ENCODE data around the gene FLT3. TPM values are rescaled to one million over a fixed set of nuclear protein-coding genes. Genes with fewer than 3 reads are reported as not detected.

The FLT3 gene
- not detected in 5 replicates for total RNA-seq (2022; extraction: Qiagen RNA extraction)

GRCh38 chr13:28100150-28101121, at the start of gene FLT3:
Gene FLT3 (minus strand): TSS chr13:28100576. CDS start chr13:28100510, 66 bp downstream.

GRCh38 chr13:28138012-28138755, 37.8 kb upstream of the FLT3 start, which contains the start of gene PAN3:
Gene PAN3 (plus strand): TSS chr13:28138545. CDS start chr13:28138658, 113 bp downstream.

GRCh38 chr13:27988520-27988919, 111.9 kb downstream of the FLT3 start, which contains the start of gene URAD:
Gene URAD (minus strand): TSS chr13:27988693. CDS start chr13:27988637, 56 bp downstream.

GRCh38 chr13:27969082-27969865, 131.1 kb downstream of the FLT3 start, which contains the start of gene CDX2:
Gene CDX2 (minus strand): TSS chr13:27969315. CDS start chr13:27969006, 309 bp downstream.

Other genes with a start within 250 kb of the FLT3 start
- gene PDX1, start 180.6 kb downstream of the FLT3 start, total RNA-seq (2022; extraction: Qiagen RNA extraction), result 0.05 to 0.12 TPM (median 0.06 TPM) in 4 of 5 replicates, not detected in the other
- 0.35 to 1.2 TPM (median 0.80 TPM) in 5 replicates for gene CDX2, start 131.3 kb downstream of the FLT3 start, total RNA-seq (2022; extraction: Qiagen RNA extraction)
- gene URAD, start 111.9 kb downstream of the FLT3 start, total RNA-seq (2022; extraction: Qiagen RNA extraction), result not detected in 5 replicates
- gene PAN3, start 38.0 kb upstream of the FLT3 start, total RNA-seq (2022; extraction: Qiagen RNA extraction), result 6.1 to 8.5 TPM (median 7.4 TPM) in 5 replicates